HL-60/S4 treated with retinoic acid at 250 ng/mL for 4 days and 3 days (cell line): ENCODE results near the gene HIBADH.

Experiments used
- in situ Hi-C: fragments of 300-500 bp; cut with MboI; formaldehyde crosslinking; loops from 2 replicates; pipeline ENCODE4 v1.7.0; 2022; ENCODE audit warnings: low sequenced_read_pairs

Gene HIBADH

DNA sequence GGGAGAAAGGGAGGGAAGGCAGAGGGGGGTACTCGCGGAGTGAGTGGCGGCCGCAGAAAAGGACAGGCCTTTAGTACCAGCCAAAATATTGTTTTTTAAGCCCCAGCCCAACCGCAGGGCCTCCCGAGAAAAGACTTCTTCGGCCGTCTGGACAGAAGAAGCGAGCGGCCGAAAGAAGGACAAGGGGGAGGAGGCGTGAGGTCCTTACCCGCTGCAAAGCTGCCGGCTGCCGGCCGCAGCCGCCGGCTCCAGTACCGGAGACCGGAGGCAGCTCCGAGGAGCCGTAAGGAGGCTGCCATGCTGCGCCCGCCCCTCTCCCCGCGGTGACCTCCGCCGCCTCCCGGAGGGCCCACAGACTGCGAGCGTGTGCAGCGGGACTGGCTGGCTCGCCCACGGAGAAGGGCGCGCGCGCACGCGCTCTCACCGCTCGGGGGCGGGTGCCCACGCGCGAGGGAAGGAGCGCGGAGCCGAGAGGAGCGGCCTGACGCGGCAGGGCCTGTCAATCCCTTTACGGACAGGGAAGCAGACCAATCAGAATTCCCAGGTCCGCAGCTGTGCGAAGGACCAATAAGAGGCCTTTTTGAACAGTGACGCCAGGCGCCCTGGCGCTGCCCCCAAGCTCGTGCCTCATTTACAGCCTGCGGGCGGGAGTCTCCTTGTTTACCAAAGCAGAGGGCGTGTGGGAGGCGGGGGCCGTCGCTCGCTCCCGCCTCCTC, at the start of gene HIBADH:
TSS of gene HIBADH (minus strand) at position 394 of the 716 bp plus-strand sequence. CDS start at position 299, 95 bp downstream.
- in situ Hi-C loops, result no loop called here

DNA sequence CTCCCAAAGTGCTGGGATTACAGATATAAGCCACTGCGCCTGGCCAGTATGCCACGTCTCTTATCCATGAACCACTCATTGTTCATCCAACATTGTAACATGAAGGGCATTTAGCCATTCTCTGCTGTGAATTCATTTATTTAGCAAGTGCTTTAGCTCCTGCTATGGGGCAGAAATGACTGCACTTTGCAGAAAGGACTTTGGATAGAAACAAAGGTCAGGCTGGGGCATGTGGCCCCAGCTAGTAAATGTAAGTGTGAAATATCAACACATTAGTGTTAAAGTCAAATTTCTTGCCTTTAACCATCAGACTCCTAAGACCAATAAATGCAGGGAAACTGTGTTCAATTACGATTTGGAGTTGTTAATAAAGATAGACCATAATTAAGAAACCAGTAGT, 49.5 kb upstream of the HIBADH start:
- in situ Hi-C loops, result no loop called here

DNA sequence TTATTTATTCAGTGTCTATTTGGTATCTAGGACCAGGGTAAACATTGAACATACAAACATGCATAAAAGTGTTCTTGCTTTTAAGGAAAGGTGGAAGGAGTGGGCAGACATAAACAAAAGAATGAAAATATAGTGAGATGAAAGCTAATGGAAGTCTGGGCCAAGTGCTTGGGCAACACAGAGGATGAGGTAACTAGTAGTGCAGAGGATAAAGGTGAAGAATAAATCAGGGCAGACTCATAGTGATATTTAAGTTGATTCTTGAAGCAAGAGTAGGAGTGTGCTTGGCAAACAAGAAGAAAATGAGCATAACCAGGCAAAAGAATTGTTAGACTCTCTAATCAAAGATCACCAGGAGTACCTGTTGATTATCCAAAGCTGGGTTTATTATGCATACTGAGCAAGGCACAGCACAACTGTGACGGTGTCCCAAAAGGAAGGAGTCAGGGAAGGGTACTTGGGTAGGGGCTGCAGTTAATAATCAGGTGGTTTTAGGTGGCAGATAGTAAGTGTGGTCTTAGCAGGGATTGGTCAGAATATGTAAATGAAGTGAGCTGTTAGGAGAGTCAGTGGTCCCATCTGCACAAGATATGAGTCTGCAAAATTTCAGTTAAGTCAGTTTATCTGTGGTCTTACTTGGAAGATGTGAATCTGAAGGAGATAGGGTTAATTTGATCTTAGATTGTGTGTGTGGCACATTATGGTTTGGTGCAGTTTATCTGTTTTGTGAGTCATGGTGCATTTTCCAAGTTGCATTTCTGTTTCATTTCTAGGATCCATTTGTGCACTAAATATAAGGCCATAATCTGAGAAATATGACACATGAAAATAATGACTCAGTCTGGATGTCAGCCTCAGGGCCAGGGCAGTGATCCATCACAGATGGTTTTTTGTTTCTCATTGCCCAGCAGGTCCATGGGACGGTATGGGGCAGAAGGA, 46.7 kb upstream of the HIBADH start:
- in situ Hi-C loops, result no loop called here

DNA sequence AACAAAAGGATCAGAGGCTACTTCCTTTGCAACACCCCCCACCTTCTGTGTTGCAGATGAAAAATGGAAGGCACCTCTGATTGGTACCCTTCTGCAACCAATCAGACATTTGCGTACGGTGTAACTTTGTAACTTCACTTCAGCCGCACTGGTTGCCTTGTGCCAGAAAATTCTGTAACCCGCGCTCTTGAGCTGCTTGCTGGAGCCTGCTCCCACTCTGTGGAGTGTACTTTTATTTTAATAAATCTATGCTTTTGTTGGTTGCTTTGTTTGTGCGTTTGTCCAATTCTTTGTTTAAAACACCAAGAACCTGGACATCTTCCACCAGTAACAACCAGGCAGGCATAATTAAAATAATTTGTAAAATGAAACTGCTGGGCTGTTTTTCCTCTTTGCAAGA, 45.8 kb upstream of the HIBADH start:
- in situ Hi-C loops, result no loop called here

DNA sequence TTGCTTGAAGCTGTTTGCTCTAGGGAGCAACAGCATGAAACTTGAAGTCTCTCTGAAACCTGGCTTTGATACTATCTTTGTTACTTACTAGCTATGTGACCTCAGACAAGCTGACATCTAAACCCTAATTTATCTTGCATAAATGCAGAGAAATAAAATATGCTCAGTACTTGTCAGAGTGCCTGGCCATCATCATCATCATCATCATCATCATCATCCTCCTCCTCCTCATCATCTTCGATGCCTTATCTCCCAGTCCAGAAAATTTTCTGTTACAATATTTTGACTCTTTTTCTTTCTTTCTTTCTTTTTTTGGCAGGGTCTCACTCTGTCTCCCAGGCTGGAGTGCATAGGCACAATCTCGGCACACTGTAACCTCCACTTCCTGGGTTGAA, 42.5 kb upstream of the HIBADH start:
- in situ Hi-C loops, result no loop called here

DNA sequence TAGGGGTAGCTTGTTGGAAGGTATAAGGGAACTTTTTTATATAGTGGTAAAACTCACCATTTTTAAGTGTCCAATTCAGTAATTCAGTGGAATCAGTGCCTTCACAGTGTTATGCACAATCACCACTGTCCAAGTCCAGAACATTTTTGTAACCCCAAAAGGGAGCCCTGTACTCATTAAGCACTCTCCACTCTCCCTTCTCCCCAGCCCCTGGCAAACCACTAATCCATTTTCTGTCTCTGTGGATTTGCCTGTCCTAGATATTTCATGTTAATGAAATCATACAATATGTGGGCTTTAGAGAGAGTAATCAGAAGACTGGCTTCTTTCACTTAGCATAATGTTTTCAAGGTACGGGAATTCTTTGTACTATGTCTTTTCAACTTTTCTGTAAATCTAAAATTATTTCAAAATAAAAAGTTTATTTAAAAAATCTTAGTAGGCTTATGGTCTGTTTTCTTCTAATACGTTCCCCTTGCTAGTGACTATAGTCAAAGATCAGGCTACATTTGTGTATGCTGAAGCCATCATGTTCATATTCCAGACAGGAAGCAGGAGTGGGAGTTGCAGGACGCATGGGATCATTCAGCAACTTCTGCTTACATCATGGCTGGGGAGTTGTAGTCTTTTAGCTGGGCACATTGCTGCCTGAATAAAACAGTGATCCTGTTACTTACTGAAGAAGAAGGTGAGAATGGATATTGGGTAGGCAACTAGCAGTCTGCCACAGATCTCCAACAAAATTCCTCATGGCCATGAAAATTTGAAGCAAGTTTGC, 41.9 kb upstream of the HIBADH start:
- in situ Hi-C loops, result no loop called here

DNA sequence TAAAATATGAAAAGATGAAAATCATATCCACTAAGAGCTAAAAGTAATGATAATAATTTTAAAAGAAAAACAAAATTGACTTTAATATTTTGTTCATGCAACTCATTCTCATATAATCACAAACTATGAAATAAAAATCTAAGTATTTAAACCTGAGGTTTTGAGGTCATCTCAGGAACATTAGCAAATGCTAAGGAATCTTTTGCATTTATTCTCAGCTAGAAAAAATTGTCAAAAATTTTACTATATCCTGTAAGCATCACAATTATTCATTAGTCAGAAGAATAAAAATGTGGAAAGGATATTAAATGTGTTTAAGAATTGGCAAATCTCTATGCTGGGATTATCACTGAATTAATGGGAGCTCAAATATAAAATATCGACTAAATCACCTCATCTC, 40.5 kb upstream of the HIBADH start:
- in situ Hi-C loops, result no loop called here

DNA sequence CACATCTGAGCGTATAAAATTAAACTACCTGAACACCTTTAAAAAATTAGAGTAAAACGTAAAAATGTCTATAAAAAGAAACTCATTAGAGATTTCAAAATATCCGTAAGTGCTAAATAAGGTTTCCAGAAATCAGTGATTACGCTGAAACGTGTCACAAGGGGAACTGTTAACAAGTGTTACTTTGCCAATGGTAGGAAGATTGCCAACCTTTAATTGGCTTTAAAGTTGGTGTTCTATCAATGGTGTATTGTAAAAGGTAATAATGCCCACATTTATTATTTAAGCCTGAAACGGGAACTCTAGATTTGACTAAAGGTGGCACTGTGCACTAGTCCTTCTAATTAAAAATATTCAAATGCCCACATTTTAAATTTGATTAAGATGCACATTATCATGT, 37.8 kb upstream of the HIBADH start:
- in situ Hi-C loops, result no loop called here

DNA sequence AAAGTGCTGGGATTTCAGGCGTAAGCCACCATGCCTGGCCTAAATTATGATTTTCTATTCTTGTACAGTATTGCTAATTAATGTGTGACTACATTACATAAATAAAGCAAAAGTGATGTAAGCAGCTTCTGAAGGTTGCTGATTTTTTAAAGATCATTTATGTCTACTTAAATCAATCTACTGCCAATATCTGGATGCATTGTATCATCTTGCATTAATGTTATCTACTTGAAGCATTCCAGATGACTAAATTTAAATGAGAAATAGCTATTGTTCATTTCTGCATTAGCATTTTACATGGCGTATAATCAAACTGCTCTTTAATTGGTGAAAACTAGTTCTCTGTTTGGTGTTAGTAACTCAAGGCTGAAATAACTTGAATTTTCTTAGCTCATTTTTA, 37.1 kb upstream of the HIBADH start:
- in situ Hi-C loops, result no loop called here

DNA sequence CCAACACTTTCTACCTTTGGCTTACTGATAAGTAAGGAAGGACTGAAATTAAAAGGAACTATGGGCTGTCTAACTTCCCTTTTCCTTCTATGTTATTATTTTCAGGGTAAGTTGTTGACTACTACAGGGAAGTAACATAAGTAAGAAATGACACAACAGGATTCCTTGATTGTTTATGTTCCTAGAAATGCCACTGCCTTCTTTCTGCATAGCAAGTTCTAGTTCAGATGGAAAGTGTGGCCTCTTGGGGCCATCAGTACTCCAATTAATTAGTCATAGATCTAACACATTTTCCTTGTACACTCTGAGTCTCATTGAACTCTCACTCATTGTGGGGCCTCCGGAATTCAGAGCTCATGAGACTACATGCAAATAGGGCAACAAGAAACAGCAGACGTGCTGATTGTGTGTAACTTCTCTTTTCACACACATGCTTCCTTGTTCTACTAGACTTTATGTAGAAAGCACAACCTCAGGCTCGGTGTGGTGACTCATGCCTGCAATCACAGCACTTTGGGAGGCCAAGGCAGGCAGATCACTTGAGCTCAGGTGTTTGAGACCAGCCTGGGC, 35.3 kb upstream of the HIBADH start:
- in situ Hi-C loops, result no loop called here

DNA sequence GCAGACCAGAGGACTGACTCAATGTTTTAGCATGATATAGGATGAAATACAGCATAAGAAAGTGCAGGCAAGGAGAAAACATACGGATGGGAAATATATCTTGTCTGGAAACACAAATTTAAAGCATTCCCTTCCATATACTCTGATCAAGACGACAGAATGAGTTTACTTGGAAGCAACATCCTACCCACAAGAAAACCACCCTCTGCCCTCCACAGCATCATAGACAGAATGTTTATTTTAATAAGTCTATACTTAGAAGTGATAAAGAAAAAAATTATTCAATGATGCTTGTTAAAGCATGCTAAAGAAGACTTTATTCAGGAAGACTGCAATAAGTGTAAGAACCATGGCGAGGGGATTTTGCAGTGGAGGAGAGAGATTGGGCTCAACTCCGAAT, 32.4 kb upstream of the HIBADH start:
- in situ Hi-C loops, result no loop called here

DNA sequence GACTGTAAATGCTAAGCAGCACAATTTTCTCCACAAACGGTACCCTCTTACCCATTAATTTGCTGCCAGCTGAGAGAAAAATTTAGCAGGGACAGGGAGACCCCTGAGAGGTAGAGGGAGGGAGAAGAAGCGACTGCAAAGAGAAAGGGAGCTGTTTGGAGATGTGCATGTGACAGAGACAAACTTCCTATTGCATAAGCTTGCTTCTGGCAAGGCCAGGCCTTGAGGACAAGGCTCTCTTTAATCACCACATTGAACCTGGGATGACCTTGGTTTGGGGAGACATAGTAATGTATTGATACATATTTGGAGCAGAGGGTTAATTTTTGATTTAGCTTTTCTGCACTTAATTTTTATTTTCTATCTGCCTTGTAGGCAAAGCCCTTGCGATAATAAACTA, 31.1 kb upstream of the HIBADH start:
- in situ Hi-C loops, result no loop called here

DNA sequence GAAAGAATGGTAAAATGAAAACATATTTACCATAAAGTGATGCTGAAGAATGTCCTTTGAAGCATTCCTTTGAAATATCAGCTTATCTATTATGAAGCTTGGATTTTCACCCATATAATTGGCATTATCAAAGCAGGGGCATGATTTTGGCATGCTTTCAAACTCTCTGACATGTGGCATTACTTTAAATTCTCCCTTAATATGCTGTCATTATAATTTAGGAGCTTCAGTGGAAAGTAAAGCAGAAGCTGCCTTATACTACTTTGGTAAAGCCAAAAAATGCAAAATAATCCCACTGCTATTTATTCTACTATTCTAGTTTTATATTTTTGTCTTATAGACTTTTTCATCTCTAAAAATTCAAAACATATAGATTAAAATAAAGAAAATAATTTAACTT, 28.0 kb upstream of the HIBADH start:
- in situ Hi-C loops, result no loop called here

DNA sequence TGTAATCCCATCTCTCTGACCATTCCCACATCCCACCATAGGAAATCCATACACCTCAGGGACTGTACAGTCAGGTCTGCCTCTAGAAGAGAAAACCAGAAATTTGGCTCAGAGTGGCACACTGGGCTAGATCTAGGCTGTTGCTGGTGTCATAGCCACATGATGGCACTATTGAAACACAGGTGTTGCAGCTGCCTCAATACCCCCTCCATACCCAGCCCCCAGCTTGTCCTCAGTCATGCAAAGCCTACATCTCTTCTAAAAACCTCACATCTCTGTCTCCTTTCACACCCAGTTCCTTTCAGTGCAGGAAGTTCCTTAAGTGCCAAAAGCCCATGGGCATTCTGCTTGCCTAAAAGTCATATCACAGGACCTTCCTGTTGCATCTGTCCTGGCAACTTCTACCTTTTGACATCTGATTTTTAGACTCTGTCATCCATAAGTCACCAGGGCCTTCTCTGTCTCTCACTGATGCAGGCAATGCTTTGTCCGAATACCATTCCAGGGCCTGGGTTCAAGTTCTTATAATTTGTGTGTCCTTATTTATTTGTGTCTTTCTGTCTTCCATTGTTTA, 27.0 kb upstream of the HIBADH start:
- in situ Hi-C loops, result no loop called here

DNA sequence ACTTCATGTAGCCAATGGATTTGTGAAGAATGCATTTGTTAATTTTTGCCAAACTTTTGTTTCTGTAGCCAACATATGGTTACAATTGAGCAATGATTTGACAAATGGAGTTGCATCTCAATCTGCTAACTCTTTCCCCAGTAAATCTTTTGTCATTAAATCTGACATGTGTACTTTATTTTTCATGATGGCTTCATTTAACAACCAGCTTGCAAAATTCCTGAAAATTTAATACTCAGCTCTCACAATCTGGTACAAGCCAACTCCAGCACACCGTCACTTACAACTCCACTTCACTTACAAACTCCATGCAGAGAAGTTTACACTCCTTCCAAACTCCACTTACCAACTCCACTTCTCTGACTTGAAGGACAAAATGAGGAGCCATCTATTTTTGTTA, 26.5 kb upstream of the HIBADH start:
- in situ Hi-C loops, result no loop called here

DNA sequence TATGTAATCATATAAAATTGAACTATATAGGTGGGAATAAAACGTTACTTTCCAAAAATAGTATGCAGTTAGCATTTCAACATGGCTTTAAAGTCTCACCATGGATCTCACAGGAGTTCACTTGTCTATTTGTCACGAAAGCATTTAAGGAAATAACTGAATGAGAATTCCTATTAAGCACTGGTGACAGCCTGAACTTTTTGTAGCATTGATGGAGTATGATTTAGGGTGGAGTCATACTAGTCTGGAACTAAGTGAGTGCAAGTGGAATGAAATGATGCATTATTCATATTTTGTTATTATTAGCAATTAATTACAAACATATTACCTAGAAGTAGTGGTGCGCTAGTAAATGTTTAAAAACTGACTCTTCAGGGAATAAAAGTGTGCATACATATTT, 26.0 kb upstream of the HIBADH start:
- in situ Hi-C loops, result no loop called here

DNA sequence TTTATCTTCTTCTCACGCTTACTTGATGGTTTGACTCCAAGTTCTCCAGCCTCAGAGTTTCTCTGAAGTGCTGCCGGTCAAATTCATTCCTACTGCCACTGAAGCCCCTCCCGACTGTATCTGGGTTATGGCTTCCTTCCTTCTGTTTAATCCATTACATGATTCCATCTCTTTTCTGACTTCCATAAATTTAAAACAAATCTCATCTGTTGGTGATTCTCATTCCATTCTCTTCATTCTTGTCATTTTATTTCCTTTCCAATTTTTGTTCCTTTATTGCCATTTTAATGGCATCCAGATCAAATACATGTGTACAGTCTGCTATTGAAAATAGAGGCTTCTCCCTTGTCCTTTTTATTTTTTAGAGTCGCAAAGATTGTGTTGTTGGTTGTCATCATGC, 25.4 kb upstream of the HIBADH start:
- in situ Hi-C loops, result no loop called here

DNA sequence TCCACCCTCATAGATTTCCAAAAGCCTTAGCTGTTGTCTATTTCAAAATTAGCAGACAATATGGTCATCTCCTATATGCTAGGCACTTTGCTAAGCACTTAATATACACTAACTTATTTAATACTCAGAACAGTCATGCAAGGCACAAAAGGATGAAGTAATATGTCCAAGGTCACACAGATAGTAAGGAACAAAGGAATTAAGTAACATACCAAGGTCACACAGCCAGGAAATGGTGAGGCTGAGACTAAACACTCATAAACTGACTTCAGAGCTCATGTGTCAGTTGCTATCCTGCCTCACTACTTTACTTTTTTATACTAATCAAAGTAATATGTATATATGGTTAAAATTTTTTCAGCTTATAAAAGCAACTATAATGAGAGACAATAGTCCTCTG, 23.6 kb upstream of the HIBADH start:
- in situ Hi-C loops, result no loop called here

DNA sequence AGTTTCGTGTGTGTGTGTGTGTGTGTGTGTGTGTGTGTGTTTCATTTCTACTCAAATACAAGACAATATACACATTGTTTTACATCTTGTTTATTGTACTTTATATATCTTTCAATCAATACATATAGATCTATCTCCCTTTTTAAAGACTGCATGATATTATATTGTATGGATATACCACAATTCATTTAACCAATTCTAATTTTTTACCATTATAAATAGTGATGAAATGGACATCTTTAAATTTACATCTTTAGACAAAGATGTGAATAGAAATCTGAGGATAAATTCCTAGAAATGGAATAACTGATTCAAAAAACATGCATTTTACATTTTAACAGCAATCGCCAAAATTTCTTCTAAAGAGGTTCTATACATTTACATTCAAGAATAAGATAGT, 23.2 kb upstream of the HIBADH start:
- in situ Hi-C loops, result no loop called here

DNA sequence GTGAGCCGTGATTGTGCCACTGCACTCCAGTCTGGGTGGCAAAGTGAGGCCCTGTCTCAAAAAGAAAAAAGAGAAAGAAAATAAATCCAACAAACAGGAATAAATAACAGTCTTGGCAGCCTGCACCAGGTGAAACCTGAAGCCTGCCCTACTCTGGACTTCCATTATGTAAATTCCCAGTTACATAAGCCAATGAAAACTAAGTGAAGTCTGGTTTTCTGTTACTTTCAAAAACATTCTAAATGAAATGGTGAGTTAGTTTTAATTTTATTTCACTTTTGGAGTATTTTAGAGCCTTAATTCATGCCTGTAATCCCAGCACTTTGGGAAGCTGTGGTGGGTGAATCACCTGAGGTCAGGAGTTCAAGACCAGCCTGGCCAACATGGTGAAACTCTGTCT, 22.5 kb upstream of the HIBADH start:
- in situ Hi-C loops, result no loop called here

DNA sequence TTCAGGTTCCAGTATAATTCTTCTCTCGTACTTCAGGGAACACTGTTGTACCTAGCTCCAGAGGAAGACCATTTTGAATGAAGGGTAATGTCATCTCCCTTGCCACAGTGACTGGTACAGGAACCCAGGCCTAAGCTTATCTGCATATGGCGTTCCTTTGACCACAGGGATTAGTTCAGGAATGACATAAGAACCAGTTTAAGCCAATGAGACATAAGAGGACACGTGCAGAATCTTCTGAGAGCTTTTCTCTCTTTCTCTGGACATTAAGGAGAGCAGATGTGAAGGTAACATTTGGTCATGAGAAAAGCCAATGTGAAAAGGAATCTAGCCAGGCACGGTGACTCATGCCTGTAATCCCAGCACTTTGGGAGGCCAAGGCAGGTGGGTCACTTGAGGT, 21.8 kb upstream of the HIBADH start:
- in situ Hi-C loops, result no loop called here
